Epithelial cell of proximal tubule (primary cell): ENCODE measurements around the gene ANXA7. TPM values are rescaled to one million over a fixed set of nuclear protein-coding genes. Genes with fewer than 3 reads are reported as not detected.

Source experiments
- DNase-seq: peaks from one replicate; pipeline ENCODE4 v3.0.0-alpha.2; 2011; ENCODE audit warnings: low read depth
- H3K4me3 ChIP-seq: 2 replicates; pipeline ENCODE4 v1.5.1; 2011; ENCODE audit warnings: low read depth, mild to moderate bottlenecking, low read length
- total RNA-seq: library from RNA; depleted of rRNA; stranded (reverse); fragments of >200 nt; gene quantifications from 2 replicates; pipeline ENCODE4 v1.2.3, GENCODE V29; 2015
- TF ChIP-seq, protein P1 (sequence below): conservative IDR thresholded peaks from 2 replicates; pipeline ENCODE4 v1.5.1; 2012; ENCODE audit warnings: low read depth, mild to moderate bottlenecking, low read length

Gene ANXA7
- total RNA-seq, 1 donor from 2014 or later, result 95.9 TPM

DNA sequence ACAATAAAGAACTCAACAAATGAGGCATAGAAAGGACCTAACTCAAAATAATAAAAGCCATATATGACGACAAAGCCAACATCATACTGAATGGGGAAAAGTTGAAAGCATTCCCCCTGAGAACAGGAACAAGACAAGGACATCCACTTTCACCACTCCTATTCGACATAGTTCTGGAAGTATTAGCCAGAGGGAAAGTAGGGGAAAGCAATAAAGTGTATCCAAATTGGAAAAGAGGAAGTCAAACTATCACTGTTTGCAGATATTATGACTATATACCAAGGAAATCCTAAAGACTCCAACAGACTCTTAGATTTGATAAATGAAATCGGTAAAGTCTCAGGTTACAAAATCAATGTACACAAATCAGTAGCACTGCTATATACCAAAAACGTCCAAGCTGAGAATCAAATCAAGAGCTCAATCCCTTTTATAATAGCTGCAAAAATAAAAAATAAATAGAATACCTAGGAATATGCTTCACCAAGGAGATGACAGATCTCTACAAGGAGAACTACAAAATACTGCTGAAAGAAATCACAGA, 4.8 kb downstream of the ANXA7 start:
- TF ChIP-seq, protein P1, sequence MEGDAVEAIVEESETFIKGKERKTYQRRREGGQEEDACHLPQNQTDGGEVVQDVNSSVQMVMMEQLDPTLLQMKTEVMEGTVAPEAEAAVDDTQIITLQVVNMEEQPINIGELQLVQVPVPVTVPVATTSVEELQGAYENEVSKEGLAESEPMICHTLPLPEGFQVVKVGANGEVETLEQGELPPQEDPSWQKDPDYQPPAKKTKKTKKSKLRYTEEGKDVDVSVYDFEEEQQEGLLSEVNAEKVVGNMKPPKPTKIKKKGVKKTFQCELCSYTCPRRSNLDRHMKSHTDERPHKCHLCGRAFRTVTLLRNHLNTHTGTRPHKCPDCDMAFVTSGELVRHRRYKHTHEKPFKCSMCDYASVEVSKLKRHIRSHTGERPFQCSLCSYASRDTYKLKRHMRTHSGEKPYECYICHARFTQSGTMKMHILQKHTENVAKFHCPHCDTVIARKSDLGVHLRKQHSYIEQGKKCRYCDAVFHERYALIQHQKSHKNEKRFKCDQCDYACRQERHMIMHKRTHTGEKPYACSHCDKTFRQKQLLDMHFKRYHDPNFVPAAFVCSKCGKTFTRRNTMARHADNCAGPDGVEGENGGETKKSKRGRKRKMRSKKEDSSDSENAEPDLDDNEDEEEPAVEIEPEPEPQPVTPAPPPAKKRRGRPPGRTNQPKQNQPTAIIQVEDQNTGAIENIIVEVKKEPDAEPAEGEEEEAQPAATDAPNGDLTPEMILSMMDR, result no peak
- H3K4me3 ChIP-seq, result no peak overlapping the region
- no peak for DNase-seq

GRCh38 chr10:73408061-73408460, 5.8 kb downstream of the ANXA7 start:
- TF ChIP-seq, protein P1, result no peak
- no peak for DNase-seq
- no peak overlapping the region for H3K4me3 ChIP-seq

DNA sequence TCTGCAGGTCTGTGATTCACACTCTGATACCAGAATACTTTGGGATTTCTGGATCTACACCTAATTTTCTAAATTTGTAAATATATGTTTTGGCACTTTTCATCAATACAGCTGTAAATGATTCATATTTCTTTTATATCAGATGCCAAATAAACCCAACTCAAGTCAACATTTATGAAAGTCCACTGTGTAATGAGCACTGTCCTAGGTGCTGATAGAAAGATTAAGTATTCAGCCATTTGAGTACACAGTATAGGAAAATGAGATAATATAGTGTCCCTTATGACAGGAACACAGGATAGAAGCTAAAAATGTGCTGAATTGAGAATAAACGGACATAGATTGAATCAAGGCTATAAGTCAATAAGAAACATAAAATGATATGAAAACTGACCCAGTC, 6.4 kb downstream of the ANXA7 start:
- DNase-seq, result no peak
- no peak overlapping the region for H3K4me3 ChIP-seq
- TF ChIP-seq, protein P1, result no peak

DNA sequence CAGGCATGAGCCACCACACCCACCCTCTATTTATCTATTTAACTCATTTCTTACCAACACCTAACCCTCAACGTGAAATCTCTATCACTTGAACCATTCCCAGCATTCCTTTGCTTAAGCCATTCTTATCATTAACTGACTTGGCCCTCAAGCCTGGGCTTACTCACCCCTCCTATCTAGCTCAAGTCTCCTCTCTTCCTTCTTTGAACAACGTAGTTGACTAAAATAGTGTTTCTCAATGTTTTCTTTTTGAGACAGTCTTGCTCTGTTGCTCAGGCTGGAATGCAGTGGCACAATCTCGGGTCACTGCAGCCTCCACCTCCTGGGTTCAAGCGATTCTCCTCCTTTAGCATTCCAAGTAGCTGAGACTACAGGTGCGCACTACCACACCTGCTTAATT, 7.0 kb downstream of the ANXA7 start:
- TF ChIP-seq, protein P1, result no peak
- no peak overlapping the region for H3K4me3 ChIP-seq
- peak; percentile 71 for DNase-seq

- DNase-seq, result no peak
- no peak overlapping the region for H3K4me3 ChIP-seq
- TF ChIP-seq, protein P1, result no peak
These were observed 8.3 kb downstream of the ANXA7 start for GRCh38 chr10:73405556-73405955.

DNA sequence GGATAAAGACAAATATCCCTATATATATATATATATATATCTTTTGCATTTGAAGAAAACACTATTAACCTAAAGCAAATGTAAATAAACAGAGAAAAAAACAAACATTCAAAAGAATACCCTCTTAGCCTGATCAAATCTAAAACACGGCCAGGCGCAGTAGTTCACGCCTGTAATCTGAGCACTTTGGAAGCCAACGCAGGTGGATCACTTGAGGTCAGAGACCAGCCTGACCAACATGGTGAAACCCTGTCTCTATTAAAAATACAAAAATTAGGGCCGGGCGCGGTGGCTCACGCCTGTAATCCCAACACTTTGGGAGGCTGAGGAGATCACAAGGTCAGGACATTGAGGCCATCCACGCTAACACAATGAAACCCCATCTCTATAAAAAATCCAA, 9.2 kb downstream of the ANXA7 start:
- no peak for DNase-seq
- H3K4me3 ChIP-seq, result no peak overlapping the region
- TF ChIP-seq, protein P1, result no peak

- no peak overlapping the region for H3K4me3 ChIP-seq
- no peak for DNase-seq
- TF ChIP-seq, protein P1, result no peak
These were observed 12.2 kb downstream of the ANXA7 start for GRCh38 chr10:73401636-73402035.
